Right lobe of liver (tissue), 4 donors: ENCODE data around the gene NOTCH1.

Experiments
- CTCF ChIP-seq, 4 donors: fragments of 200-600 bp in 3 of 4; fragments of 450-650 bp in 1 of 4; IDR thresholded peaks; one replicate each; pipeline versions ENCODE4 v1.5.1 to v1.8.0; 2016 to 2022; ENCODE audit warnings: antibody characterized with exemption in 4 of 4, mild to moderate bottlenecking in 2 of 4
- POLR2A ChIP-seq: fragments of 450-650 bp; IDR thresholded peaks from one replicate; pipeline ENCODE4 v1.6.1; 2017; ENCODE audit warnings: antibody characterized with exemption, mild to moderate bottlenecking
- donor health status: DM: no; HTN: no; CAD: no.
- donor health status: DM: no; HTN: no; CAD: no.
- donor health status: DM: no; HTN: yes; CAD: no.

- TF ChIP-seq CTCF (IDR thresholded peaks at IDR 0.05) (no peak), POLR2A (no peak)
Measured at GRCh38 chr9:136506425-136506824, 39.4 kb downstream of the NOTCH1 start.
